T-helper 22 cell (primary cell): ENCODE data around the gene EHMT2.
"Not testable (repeated sequence)": the region's sequence is repeated elsewhere in the genome, so short reads cannot be mapped to it uniquely, and the experiment has no call there.

Source experiments
- DNase-seq: peaks from one replicate; pipeline ENCODE4 v3.0.0-alpha.2; 2020; ENCODE audit warnings: low read depth

Gene EHMT2

GRCh38 chr6:31915351-31915750 lies 17.9 kb upstream of the EHMT2 start:
- no peak for DNase-seq

- DNase-seq, result no peak
Observed at GRCh38 chr6:31911826-31912585, 14.5 kb upstream of the EHMT2 start.

DNA sequence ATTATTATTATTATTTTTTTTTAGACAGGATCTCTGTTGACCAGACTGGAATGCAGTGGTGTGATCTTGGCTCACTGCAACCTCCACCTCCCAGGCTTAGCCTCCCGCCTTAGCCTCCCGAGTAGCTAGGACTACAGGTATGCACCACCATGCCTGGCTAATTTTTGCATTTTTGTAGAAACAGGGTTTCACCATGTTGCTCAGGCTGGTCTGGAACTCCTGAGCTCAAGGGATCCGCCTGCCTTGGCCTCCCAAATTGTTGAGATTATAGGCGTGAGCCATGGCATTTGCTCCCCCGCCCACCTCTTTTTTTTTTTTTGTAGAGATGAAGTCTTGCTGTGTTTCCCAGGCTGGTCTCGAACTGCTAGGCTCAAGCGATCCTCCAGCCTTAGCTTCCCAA lies 11.8 kb upstream of the EHMT2 start:
- DNase-seq, result not testable (repeated sequence)

GRCh38 chr6:31908791-31909190 lies 11.3 kb upstream of the EHMT2 start:
- no peak for DNase-seq

GRCh38 chr6:31908255-31908654 lies 10.8 kb upstream of the EHMT2 start:
- not testable (repeated sequence) for DNase-seq

GRCh38 chr6:31907158-31907813 lies 9.8 kb upstream of the EHMT2 start:
- DNase-seq, result no peak

GRCh38 chr6:31906727-31907126 lies 9.2 kb upstream of the EHMT2 start:
- not testable (repeated sequence) for DNase-seq

DNA sequence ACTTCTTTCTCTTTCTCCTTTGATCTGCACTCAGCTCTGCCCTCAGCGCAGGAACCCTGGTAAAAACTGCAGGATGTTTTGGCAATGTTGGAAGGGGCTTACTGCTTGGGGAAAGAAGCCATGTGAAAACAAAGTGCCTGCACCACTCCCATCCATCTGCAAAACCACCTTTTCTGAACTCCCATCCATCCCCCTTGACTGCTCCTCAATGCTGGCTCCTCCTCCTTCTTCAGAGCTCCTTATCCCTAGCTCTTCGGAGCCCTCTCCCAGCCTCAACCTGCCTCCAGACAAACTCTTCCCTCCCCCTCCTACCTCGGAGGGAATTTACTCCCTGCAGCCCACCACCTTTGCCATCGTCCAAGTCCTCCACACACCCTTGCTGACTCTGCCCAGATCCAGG lies 8.6 kb upstream of the EHMT2 start:
- DNase-seq, result no peak

DNA sequence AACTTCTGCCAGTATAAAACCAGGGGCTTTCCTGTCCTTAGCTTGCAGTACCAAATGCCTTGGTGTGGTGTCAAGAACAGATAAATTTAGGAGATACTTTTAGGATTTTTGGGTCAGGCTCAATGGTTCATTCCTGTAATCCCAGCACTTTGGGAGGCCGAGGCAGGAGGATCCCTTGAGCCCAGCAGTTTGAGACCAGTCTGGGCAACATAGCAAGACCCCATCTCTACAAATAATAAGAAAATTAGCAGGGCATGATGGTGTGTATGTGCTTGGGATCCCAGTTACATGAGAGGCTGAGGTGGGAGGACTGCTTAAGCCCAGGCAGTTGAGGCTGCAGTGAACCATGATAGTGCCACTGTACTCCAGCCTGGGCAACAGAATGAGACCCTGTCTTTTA lies 7.5 kb upstream of the EHMT2 start:
- no peak for DNase-seq

DNA sequence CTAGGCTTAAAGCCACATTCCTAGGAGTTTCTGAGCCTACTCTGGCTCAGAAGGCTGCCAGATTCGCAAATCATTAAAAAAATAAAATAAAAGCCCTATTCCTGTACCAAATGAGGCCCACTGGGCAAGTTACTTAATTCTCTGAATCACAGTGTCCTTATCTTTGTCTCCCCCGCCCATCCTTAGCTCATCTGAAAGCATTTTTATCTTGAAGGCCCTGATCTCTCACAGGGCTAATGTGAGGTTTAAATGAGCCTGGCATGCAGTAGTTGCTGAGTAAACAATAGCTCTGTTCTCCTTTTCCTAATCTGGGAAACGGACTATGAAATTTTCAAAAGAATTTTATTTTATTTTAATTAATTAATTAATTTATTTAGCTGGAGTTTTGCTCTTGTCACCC lies 6.5 kb upstream of the EHMT2 start:
- DNase-seq, result no peak

DNA sequence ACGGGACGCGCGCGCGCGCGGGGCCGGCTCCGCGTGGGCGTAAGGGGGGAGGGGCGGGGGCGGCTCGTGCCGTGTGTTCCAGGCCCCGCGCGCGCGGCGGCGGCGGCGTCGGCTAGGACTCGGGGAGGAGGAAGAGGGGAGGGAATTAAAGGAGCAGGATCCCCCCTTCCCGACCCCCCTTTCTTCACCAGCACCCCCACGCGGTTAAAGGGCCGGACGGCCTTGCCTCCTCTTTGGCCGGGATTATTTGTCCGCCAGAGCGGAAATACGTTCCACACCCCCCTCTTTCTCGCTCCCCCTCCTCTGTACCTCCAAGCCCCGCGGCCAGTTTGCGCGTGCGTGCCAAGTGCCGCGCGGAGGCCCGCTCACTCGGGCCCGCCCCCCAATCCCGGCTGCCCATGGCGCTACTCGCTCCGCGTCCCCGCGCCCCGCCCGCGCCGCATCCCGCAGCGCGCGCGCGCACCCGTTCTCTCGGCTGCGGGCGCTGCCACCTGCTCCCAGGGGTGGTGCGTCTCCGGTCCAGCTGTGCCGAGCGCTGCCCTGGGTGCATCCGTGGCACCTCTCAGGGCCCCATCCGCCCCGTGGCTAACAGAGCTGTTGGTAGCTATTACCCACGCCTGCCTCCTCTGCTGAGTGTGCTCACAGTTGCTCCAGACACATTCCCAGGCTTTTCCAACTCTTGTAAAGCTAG lies 4.6 kb upstream of the EHMT2 start, which contains the start of gene ZBTB12:
Gene ZBTB12, minus strand, starts transcription at position 134 of the 691 bp plus-strand sequence. CDS start 781 bp downstream, outside the sequence.
- DNase-seq, result peak; percentile 75

- DNase-seq, result peak; percentile 54
Observed at GRCh38 chr6:31901415-31901952, 4.0 kb upstream of the EHMT2 start.

DNA sequence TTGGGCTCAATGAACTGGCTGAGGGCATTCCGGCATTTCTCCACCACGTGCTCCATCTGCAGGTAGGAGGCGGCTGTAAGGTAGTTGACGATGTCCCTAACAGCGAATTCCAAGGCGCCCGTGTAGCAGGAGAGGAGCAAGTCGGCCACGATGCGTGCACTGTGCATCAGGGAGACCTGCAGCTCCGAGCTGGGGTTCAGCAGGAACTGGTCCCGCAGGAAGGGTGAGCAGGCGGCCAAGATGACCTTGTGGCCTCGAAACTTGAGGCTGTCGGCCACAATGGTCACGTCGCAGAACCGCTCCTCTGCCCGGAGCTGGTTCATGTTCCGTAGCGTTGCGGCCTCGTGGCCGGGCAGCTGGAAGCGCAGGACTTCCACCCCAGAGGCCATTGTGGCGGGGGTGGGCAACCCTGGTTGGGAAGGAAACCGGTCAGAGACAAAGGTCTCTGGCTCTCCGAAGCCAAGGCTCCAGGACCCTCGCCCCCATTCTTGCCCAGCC lies 3.5 kb upstream of the EHMT2 start:
- DNase-seq, result no peak

GRCh38 chr6:31899882-31900722 lies 2.6 kb upstream of the EHMT2 start:
- no peak for DNase-seq

GRCh38 chr6:31899215-31899614 lies 1.7 kb upstream of the EHMT2 start:
- no peak for DNase-seq

- DNase-seq, result no peak
Observed at GRCh38 chr6:31898383-31899011, 999 bp upstream of the EHMT2 start.

GRCh38 chr6:31896856-31897611 lies 464 bp downstream of the EHMT2 start:
- DNase-seq, result no peak

- no peak for DNase-seq
Observed at GRCh38 chr6:31896493-31896855, 1.0 kb downstream of the EHMT2 start.

DNA sequence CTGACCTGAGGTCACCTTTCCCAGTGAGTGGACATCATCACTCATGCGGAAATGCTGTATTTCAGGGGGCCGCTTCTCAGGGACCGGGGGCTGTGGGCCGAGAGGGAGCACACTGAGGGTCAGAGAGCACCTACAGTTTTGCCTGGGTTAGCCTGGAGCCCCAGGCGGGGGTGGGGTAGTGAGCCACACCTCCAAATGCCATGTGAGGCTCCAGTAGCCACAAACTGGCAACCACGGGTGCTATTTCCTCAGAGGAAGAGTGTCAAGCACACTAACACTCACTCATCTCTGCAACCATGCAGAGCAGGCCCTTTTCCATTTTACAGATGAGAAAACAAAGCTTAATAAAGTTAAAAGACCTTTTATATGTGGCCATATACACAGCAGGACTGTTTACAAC lies 4.7 kb downstream of the EHMT2 start:
- no peak for DNase-seq

GRCh38 chr6:31889331-31889972 lies 8.0 kb downstream of the EHMT2 start:
- no peak for DNase-seq
